Ishikawa (cell line): ENCODE results near the gene PPP2R5B.

ENCODE experiments used
- CEBPB ChIP-seq: IDR thresholded peaks from 2 replicates; pipeline ENCODE4 v1.6.1; 2012
- CREB1 ChIP-seq: IDR thresholded peaks from 2 replicates; pipeline ENCODE4 v1.6.1; 2012; ENCODE audit warnings: low read depth
- EGR1 ChIP-seq: IDR thresholded peaks from 2 replicates; pipeline ENCODE4 v1.6.1; 2012
- EP300 ChIP-seq: IDR thresholded peaks from 2 replicates; pipeline ENCODE4 v1.6.1; 2012; ENCODE audit warnings: borderline replicate concordance
- FOXM1 ChIP-seq: IDR thresholded peaks from 2 replicates; pipeline ENCODE4 v1.6.1; 2012; ENCODE audit warnings: low read depth, borderline replicate concordance
- NFIC ChIP-seq: IDR thresholded peaks from 2 replicates; pipeline ENCODE4 v1.6.1; 2012
- RAD21 ChIP-seq: IDR thresholded peaks from 2 replicates; pipeline ENCODE4 v1.6.1; 2012; ENCODE audit warnings: low read depth
- TAF1 ChIP-seq: IDR thresholded peaks from 2 replicates; pipeline ENCODE4 v1.6.1; 2012; ENCODE audit warnings: low read depth, mild to moderate bottlenecking
- TCF12 ChIP-seq: IDR thresholded peaks from 2 replicates; pipeline ENCODE4 v1.6.1; 2012; ENCODE audit warnings: low read depth
- TEAD4 ChIP-seq: IDR thresholded peaks from 2 replicates; pipeline ENCODE4 v1.6.1; 2012
- YY1 ChIP-seq: IDR thresholded peaks from 2 replicates; pipeline ENCODE4 v1.6.1; 2012; ENCODE audit warnings: low read depth
- ZBTB7A ChIP-seq: IDR thresholded peaks from 2 replicates; pipeline ENCODE4 v1.6.1; 2012; ENCODE audit warnings: low read depth
- TF ChIP-seq, protein P1 (sequence below): IDR thresholded peaks from 2 replicates; pipeline ENCODE4 v1.6.1; 2012
- TF ChIP-seq, protein P2 (sequence below): IDR thresholded peaks from 2 replicates; pipeline ENCODE4 v1.6.1; 2012; ENCODE audit warnings: low read depth, mild to moderate bottlenecking
- TF ChIP-seq, protein P3 (sequence below): IDR thresholded peaks from 2 replicates; pipeline ENCODE4 v1.6.1; 2012

PPP2R5B gene

DNA sequence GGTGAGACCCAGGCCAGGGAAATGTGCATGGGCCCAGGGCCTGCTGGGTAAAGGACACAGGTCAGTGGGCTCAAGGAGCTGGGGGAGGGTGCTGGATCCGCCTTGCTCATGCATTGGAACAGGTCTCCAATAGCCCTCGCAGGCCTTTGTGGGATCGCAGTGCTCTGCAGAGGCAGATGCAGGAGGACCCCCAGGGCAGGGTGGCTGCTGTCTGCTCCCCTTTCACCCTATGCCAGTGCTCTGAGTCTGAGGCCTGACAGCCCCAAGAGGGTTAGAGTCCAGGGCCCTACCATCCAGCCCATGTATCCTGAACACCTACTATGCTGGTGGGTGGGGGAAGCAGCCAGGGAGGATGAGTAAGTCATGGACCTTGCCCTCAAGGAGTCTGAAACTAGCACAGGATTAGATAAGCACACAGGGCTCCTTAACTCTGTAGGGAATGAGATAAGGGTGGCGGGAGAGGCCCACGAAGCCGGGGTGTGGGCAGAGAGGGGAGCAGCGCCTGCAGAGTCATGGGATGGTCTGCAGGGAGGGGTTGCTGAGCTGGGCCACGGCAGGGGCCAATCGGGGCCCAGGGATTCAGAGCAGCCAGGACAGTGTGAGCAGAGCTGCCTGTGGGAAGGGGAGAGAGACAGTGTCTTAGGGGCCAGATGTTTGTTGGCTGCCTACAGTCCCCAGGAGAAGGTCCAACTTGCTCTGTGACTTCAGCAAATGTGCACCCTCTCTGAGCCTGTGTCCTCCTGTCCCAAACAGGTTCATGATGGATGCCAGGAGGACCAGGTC is 35.6 kb upstream of the PPP2R5B start:
- no peak for TF ChIP-seq CREB1

DNA sequence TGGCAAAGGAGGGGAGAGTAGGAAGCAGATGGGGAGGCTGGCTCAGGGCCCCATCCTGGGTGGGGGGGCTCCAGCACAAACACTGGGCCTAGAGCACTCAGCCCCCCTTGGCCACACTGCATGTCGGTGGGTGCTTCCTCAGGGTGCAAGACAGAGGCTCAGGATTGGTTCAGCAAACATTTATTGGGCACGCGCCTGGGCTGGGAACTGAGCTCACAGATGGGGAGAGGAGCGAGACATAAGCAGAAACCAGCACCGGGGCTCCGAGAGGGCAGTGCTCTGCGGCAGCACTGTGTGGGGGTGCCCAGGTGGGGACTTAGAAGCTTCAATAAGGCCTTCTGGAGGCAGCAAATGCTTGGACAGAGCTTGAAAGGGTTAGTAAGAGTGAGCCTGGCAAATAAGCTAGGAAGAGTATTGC is 34.0 kb upstream of the PPP2R5B start:
- TF ChIP-seq, protein P1, sequence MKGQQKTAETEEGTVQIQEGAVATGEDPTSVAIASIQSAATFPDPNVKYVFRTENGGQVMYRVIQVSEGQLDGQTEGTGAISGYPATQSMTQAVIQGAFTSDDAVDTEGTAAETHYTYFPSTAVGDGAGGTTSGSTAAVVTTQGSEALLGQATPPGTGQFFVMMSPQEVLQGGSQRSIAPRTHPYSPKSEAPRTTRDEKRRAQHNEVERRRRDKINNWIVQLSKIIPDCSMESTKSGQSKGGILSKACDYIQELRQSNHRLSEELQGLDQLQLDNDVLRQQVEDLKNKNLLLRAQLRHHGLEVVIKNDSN = no peak
- TF ChIP-seq EGR1 (no peak), CREB1 (no peak), FOXM1 (no peak)

DNA sequence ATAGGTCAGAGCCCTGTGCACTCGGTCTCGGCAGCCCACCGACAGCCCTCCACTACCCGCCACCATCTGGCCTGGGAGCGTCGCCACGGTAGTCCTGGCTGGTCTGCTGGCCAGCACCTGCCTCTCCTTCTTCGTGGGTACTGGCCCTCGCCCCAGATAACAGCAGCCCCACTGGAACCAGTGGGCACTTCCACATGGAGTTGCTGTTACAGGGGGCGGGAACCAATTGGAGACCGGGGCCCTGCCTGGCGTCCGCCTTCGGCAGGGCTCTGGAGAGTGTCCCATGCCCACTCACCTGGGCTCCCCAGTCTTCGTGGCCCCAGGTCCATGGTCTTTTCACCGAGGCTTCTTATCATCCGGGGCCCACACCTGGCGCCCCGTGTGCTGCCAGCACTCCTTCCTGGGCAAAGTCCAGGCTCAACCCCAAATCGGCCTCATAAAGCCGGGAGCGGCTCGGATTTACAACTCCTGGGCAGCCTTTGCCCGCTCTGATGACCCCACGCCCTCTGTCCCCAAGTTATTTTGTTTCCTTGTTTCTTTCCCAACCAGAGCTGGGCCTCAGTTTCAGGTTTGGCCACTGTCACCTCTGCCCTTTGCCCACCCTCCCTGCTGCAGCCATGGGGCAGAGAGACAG is 33.2 kb upstream of the PPP2R5B start:
- TF ChIP-seq YY1 (no peak), NFIC (no peak), RAD21 (no peak), EGR1 (no peak), TEAD4 (no peak), ZBTB7A (no peak), TAF1 (no peak), CREB1 (no peak), EP300 (no peak), CEBPB (no peak), TCF12 (no peak)
- TF ChIP-seq, protein P1 = no peak
- TF ChIP-seq, protein P2, sequence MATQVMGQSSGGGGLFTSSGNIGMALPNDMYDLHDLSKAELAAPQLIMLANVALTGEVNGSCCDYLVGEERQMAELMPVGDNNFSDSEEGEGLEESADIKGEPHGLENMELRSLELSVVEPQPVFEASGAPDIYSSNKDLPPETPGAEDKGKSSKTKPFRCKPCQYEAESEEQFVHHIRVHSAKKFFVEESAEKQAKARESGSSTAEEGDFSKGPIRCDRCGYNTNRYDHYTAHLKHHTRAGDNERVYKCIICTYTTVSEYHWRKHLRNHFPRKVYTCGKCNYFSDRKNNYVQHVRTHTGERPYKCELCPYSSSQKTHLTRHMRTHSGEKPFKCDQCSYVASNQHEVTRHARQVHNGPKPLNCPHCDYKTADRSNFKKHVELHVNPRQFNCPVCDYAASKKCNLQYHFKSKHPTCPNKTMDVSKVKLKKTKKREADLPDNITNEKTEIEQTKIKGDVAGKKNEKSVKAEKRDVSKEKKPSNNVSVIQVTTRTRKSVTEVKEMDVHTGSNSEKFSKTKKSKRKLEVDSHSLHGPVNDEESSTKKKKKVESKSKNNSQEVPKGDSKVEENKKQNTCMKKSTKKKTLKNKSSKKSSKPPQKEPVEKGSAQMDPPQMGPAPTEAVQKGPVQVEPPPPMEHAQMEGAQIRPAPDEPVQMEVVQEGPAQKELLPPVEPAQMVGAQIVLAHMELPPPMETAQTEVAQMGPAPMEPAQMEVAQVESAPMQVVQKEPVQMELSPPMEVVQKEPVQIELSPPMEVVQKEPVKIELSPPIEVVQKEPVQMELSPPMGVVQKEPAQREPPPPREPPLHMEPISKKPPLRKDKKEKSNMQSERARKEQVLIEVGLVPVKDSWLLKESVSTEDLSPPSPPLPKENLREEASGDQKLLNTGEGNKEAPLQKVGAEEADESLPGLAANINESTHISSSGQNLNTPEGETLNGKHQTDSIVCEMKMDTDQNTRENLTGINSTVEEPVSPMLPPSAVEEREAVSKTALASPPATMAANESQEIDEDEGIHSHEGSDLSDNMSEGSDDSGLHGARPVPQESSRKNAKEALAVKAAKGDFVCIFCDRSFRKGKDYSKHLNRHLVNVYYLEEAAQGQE = no peak
- TF ChIP-seq, protein P3, sequence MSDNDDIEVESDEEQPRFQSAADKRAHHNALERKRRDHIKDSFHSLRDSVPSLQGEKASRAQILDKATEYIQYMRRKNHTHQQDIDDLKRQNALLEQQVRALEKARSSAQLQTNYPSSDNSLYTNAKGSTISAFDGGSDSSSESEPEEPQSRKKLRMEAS = no peak

DNA sequence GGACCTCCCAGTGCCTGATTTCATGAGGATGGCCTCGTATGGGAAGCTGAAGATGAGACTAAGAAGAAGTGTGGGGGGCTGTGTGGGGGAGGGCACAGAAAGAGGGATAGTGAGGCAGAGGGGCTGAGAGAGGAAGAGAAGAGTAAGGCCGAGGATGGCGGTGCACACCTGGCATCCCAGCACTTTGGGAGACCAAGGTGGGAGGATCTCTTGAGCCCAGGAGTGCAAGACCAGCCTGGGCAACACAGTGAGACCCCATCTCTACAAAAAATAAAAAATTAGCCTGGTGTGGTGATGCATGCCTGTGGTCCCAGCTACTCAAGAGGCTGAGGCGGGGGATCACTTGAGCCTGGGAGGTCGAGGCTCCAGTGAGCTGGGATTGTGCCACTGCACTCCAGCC is 32.6 kb upstream of the PPP2R5B start:
- TF ChIP-seq FOXM1 (no peak), TAF1 (no peak), EP300 (no peak)

DNA sequence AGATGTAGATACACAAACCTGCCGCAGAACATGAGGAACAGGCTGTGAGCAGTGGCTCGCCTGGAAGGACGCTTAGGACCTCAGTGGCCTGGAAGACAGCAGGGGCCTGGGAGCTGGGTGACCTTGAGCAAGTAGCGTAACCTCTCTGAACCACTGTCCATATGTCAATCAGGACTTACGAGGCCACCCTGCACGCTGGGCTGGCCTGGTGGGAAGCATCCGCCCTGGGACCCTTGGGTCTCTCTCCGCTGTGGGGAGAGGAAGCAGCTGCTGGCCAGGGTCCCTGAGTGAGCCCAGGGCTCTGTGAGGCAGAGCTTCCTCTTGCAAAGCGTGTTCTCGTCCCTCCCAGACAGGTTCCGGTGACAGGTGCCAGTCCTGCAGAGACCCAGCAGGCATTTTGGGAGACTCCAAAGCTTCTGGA is 32.1 kb upstream of the PPP2R5B start:
- TF ChIP-seq CREB1 (no peak), EGR1 (no peak), TCF12 (no peak), NFIC (no peak), CEBPB (no peak), TAF1 (no peak), FOXM1 (no peak), ZBTB7A (no peak), YY1 (no peak), TEAD4 (no peak)
- TF ChIP-seq, protein P1 = no peak
- TF ChIP-seq, protein P2 = no peak

DNA sequence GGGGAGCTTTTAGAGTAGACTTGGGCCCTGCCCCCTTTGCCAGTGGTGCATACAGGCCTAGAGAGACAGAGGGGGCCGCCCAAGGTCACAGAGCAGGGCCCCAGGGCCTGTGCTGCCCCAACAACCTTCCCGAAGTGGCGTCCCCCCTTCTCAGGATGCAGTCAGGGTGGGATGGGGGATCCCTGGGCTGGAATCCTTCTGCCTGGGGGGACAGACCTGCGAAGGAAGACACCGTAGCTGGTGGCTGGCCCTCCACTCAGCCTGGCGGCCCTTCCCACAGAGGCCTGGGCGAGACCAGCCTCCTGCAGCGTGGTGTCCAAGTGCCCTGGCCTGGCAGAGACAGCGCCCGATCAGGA is 31.7 kb upstream of the PPP2R5B start:
- TF ChIP-seq TCF12 = no peak
- TF ChIP-seq EP300 = no peak
- no peak for TF ChIP-seq CEBPB
- TF ChIP-seq TAF1 = no peak
- no peak for TF ChIP-seq TEAD4
